H4 (cell line): ENCODE measurements around the gene NYNRIN. TPM values are rescaled to one million over a fixed set of nuclear protein-coding genes. Genes with fewer than 3 reads are reported as not detected.
A peak's percentile ranks its signal among the peaks of the same experiment; 100 is the strongest.

Source experiments
- DNase-seq: peaks from one replicate; pipeline ENCODE4 v3.0.0-alpha.2; 2015; ENCODE audit warnings: low spot score
- total RNA-seq: library from RNA; depleted of rRNA; stranded (reverse); fragments of >200 nt; shearing (Covaris generic); gene quantifications from 2 replicates; pipeline ENCODE4 v1.2.3, GENCODE V29; 2014

The NYNRIN gene
- total RNA-seq, 1 experiment from 2014 or later: 0.14 TPM

- no peak for DNase-seq
Observed at GRCh38 chr14:24430682-24431568, 32.1 kb downstream of the NYNRIN start.

GRCh38 chr14:24431569-24432258 is 32.9 kb downstream of the NYNRIN start:
- peak; percentile 91 for DNase-seq

- DNase-seq: no peak
Observed at GRCh38 chr14:24432259-24433131, 33.7 kb downstream of the NYNRIN start.

- no peak for DNase-seq
Observed at GRCh38 chr14:24434036-24434435, 35.2 kb downstream of the NYNRIN start.

- no peak for DNase-seq
Observed at GRCh38 chr14:24434676-24435075, 35.9 kb downstream of the NYNRIN start.

- DNase-seq: no peak
Observed at GRCh38 chr14:24435192-24435810, 36.5 kb downstream of the NYNRIN start.

GRCh38 chr14:24435998-24436354 is 37.2 kb downstream of the NYNRIN start:
- no peak for DNase-seq

GRCh38 chr14:24436355-24437019 is 37.7 kb downstream of the NYNRIN start:
- peak; percentile 57 for DNase-seq

GRCh38 chr14:24437020-24437735 is 38.4 kb downstream of the NYNRIN start:
- DNase-seq: no peak

GRCh38 chr14:24437736-24438067 is 38.9 kb downstream of the NYNRIN start:
- no peak for DNase-seq

GRCh38 chr14:24438223-24439097 is 39.7 kb downstream of the NYNRIN start:
- DNase-seq: no peak

- DNase-seq: no peak
Observed at GRCh38 chr14:24439257-24439656, 40.5 kb downstream of the NYNRIN start.

- no peak for DNase-seq
Observed at GRCh38 chr14:24439830-24440605, 41.2 kb downstream of the NYNRIN start.

GRCh38 chr14:24440606-24441399 is 42.0 kb downstream of the NYNRIN start:
- DNase-seq: no peak

- no peak for DNase-seq
Observed at GRCh38 chr14:24441485-24441884, 42.7 kb downstream of the NYNRIN start.

GRCh38 chr14:24441904-24442239 is 43.1 kb downstream of the NYNRIN start:
- DNase-seq: peak; percentile 34

- peak; percentile 99 for DNase-seq
Observed at GRCh38 chr14:24442240-24443052, 43.6 kb downstream of the NYNRIN start, which contains the start of gene SDR39U1. Gene SDR39U1, minus strand, starts transcription at chr14:24442776. Its CDS starts 7 bp downstream, at chr14:24442769.
